IPS DF 4.7 (cell line): ENCODE data around the gene RIMBP3C.
"Not testable (repeated sequence)": the region's sequence is repeated elsewhere in the genome, so short reads cannot be mapped to it uniquely, and the experiment has no call there.

ENCODE experiments used
- DNase-seq: peaks from one replicate; pipeline ENCODE4 v3.0.0-alpha.2; 2013; ENCODE audit warnings: low spot score; ENCODE audit errors: extremely low read depth

RIMBP3C gene

GRCh38 chr22:21532863-21533648 is 18.2 kb downstream of the RIMBP3C start:
- not testable (repeated sequence) for DNase-seq

- not testable (repeated sequence) for DNase-seq
These were observed 19.7 kb downstream of the RIMBP3C start for GRCh38 chr22:21531525-21531924.

DNA sequence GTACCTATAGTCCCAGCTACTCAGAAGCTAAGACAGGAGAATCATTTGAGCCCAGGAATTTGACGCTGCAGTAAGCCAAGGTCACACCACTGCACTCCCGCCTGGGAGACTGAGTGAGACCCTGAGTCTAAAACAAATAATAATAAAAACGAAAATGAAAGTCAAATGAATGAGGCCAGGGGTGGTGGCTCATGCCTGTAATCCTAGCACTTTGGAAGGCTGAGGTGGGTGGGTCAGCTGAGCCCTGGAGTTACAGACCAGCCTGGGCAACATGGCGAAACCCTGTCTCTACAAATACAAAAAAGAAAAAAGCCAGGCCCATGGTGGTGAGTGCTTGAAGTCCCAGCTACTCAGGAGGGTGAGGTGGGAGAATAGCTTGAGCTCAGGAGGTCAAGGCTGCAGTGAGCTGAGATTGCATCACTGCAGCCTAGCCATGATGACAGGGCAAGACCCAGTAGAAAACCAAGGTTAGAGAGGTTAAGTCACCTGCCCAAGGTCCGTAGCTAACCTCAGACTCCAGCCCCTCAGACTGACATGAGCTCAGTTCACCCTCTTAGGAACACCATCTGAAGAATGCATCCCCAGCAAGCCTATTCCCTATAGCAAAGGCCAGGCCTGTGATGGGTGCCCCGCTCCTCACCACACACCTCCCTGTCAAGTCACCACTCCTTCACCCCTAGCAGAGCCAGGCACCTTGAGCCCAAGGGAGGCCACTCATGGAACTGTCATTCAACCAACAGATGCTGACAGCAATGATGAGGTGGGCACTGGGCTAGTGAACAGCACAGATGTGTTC is 24.4 kb downstream of the RIMBP3C start:
- not testable (repeated sequence) for DNase-seq

GRCh38 chr22:21516970-21517764 is 34.1 kb downstream of the RIMBP3C start:
- not testable (repeated sequence) for DNase-seq

DNA sequence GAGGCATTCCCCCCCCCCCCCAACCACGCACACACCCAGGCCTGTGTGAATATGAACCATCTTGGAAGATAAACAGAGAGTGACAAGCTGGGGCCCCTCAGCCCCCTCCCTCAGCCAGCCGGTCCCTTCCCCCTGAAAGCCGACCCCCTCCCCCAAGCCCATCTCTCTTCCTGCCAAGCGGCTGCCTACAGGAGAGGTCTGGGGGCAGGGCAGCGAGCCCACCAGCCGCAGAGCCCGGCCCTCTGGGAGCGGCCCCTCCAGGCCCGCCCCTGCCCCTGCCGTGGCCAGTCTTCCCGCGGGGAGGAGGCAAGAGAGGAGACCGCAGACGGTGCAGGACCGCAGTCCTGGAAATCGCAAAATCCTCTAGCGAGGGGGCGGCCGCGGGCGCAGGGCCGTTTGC is 34.7 kb downstream of the RIMBP3C start:
- DNase-seq: not testable (repeated sequence)

DNA sequence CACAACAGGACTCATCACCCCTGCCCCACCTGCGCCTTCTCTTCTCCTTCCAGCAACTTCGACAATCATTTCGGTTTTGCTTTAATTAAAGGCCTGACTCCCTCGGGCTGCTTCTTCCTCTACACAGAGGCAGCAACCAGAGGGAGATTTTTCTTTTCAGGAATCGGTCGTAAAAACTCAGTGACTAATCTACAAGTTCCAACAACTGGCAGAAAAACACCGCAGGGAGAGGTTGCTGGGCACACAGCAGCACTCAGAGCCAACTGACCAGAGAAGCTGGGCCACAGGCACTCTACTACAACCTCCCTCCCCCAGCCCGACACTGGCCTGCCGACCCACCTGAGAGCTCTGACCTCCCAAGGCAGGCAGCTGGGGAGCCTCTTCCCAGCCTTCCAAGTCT is 36.0 kb downstream of the RIMBP3C start:
- DNase-seq: not testable (repeated sequence)

DNA sequence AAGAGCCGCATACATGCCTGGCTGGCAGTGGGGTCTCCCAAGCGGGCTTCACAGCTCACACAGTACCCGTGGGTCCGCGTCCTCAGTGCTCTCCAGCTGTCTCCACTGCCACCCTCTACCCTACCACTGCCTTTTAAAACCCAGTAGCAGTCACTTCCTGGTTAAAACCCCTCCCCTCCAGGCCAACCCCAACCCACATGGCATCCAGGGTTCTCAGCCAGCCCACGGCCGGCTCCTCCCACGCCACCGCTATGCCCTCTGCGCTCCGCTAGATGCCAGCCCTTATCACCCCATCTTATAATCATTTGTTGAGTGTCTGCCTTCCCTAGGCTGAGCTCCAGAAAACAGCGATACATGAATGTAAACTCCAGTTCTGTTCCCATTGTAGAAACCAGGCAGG is 37.1 kb downstream of the RIMBP3C start:
- DNase-seq: not testable (repeated sequence)

DNA sequence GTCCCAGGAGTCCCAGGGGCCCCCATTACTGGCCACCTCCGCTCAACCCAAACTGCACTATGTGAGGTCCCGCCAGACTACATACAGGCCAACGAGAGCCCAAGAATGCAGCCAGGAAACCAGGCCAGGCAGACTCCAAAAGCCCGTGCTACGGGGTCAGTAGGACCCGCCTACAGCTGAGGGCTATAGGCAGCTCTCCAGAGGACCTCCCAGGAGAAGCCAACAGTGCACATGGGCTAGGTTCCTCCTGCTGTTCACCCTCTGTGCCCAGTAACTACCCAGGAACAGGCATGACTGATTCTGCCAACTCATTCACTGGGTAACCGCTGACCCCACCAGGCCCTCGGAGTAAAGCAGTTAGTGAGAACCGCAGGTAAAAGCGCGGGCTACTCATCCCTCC is 39.2 kb downstream of the RIMBP3C start:
- not testable (repeated sequence) for DNase-seq

DNA sequence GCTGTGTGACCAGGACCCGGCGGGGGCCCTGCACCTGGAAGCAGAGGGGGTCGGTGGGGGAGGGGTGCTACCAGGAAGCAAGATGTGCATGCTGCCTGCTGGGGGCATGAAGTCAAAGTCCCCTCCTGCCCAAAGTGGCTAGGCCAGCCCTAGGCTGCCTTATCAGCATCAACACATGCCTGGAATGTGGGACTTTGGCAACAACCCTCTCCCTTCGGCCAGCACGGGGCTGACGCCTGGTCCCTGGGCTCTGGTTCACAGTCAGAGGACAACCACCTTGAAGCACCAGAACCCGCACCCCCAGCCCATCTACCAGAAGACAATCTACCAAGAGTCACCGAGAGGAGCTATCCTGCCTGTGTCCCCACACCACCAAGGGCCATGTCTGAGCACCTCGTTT is 40.9 kb downstream of the RIMBP3C start:
- DNase-seq: not testable (repeated sequence)

DNA sequence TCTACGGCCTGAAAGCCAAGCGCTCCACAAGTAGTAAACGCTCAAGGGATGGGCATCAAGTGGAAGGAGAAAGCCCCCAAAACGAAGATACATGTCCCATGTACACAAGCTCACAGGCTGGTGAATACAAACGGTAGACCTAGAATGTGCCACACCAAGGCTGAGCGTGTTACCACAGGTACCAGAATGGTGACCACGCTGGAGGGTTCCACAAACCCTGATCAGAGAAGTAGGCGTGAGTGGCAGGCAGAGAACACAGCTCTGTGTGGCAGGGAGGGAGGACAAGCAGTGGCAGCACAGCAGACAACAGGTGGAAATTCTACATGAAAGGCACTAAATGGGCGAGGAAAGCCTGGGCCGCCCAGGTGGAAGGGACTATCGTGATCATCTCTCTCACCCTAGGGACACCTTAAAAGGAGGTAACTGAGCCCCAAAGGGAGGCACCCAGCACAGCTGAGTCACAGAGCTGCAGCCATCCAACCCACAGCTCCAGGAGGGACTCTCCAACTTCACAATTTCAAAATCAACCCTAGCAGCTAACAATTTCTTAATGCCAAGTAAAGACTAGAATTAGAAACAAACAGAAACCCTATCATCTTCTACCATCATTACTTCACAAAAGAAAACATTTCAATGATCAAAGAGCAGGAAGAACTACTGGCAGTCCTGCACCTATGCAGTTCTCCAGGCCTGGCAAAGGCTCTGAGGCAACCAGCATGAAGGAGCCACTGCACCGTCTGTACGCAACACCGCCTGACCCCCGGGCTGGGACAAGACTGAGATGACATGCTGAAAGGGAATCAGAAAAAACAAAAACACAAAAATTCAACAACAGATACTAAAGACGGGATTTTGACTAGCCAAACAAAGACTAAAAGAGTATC is 51.4 kb downstream of the RIMBP3C start:
- not testable (repeated sequence) for DNase-seq

DNA sequence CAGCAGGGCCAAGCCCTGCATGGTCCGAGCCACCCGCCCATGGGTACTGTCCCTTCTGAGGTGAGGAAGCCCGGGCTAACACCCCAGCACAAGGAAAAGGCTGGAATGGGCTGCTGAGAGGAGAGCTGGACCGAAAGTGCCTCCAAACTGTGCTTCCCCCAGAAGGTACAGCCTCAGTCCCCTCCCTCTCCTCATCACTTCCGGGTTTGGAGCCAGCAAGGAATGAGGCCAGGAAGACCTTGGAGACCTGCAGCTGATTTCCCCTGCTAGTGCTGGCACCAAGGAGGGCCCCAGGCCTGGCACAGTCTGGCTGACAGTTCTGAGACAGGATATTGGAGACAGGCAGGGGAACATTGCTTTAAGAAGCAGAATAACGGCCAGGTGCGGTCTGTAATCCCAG is 52.8 kb downstream of the RIMBP3C start:
- DNase-seq: not testable (repeated sequence)

DNA sequence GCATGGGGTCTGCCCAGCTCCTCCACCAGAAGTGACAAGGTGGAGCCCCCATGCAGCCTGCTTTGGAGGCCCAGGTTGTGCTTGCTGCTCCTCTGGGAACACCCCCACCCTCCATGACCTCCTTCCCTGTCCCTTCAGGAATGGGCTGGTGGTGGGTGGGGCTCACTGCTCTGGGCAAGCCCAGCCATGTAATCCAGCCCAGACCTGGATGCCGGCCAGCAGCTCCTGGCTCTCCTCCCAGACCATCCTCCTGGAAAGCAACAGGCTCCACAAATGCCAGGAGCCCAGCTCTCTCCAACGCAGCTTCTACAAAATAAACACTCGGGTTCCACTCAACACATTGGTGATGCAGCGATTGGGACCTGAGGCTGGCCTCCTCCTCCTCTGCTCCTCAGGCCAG is 53.3 kb downstream of the RIMBP3C start:
- DNase-seq: not testable (repeated sequence)
